ENCODE results near the gene HTT. TPM values are rescaled to one million over a fixed set of nuclear protein-coding genes. Genes with fewer than 3 reads are reported as not detected.
"Not testable (repeated sequence)": the region's sequence is repeated elsewhere in the genome, so short reads cannot be mapped to it uniquely, and the experiment has no call there.

Gene HTT
- total and polyA plus RNA-seq, 4 experiments from 2014 or later, result 0.57 to 67.7 (median 33.5) TPM

GRCh38 chr4:3082925-3083515, 8.5 kb downstream of the HTT start:
- H3K36me3 Mint-ChIP-seq, result peaks cover 9 to 15% of the 10 kb centered on the region in 2 donors
- no peaks in the 10 kb centered on the region for H3K9me3 ChIP-seq (ENCODE audit: control insufficient read depth in 1 of 2, low read length in 2 of 2)
- H3K27ac ChIP-seq (ENCODE audit: low read depth, low read length), result no peak overlapping the region
- intact Hi-C loops (cut with micrococcal nuclease), result no loop called here
- POLR2A ChIA-PET (ENCODE audit: partially characterized antibody), result interaction anchor here (0.6 kb wide), 1 partner anchor 145 kb away, joined by 3 read pairs; no protein-coding TSS in a partner anchor
- no peak for DNase-seq
- H3K4me1 ChIP-seq (ENCODE audit: insufficient read depth, low read length), result peaks cover 23% of the 10 kb centered on the region
- peak overlapping the region in 3 of 7 donors; percentile 24 to 53 (median 43) for H3K27ac Mint-ChIP-seq
- H3K4me3 Mint-ChIP-seq, result peak overlapping the region in 1 of 8 donors; percentile 55
- H3K27me3 ChIP-seq (ENCODE audit: insufficient read depth, low read length), result no peaks in the 10 kb centered on the region
- H3K9me3 Mint-ChIP-seq, result no peaks in the 10 kb centered on the region
- no peaks in the 10 kb centered on the region for H3K27me3 Mint-ChIP-seq
- CTCF ChIA-PET (ENCODE audit: partially characterized antibody), result no interaction called here
- H3K4me3 ChIP-seq (ENCODE audit: low read length in 2 of 2), result no peak overlapping the region
- peaks cover 10% of the 10 kb centered on the region for H3K36me3 ChIP-seq (ENCODE audit: insufficient read depth, low read length)
- H3K4me1 Mint-ChIP-seq, result peaks cover 28 to 53% (median 41%) of the 10 kb centered on the region in 4 donors

- H3K27me3 Mint-ChIP-seq, result no peaks in the 10 kb centered on the region
- peaks cover 14 to 21% of the 10 kb centered on the region in 2 donors for H3K36me3 Mint-ChIP-seq
- Histone ChIP-seq H3K4me1 (ENCODE audit: insufficient read depth, low read length) (peaks cover 21% of the 10 kb centered on the region), H3K36me3 (ENCODE audit: insufficient read depth, low read length) (peaks cover 10% of the 10 kb centered on the region), H3K27me3 (ENCODE audit: insufficient read depth, low read length) (no peaks in the 10 kb centered on the region), H3K9me3 (ENCODE audit: control insufficient read depth in 1 of 2, low read length in 2 of 2) (no peaks in the 10 kb centered on the region), H3K4me3 (ENCODE audit: low read length in 2 of 2) (no peak overlapping the region), H3K27ac (ENCODE audit: low read depth, low read length) (no peak overlapping the region)
- no peaks in the 10 kb centered on the region for H3K9me3 Mint-ChIP-seq
- ChIA-PET CTCF (ENCODE audit: partially characterized antibody) (no interaction called here), POLR2A (ENCODE audit: partially characterized antibody) (no interaction called here)
- peak overlapping the region in 2 of 7 donors; percentile 7 to 20 for H3K27ac Mint-ChIP-seq
- intact Hi-C loops (cut with micrococcal nuclease), result no loop called here
- no peak for DNase-seq
- no peak overlapping the region for H3K4me3 Mint-ChIP-seq
- H3K4me1 Mint-ChIP-seq, result peaks cover 26 to 53% (median 40%) of the 10 kb centered on the region in 4 donors
Measured at GRCh38 chr4:3083732-3084131, 9.3 kb downstream of the HTT start.

GRCh38 chr4:3085948-3086670, 11.6 kb downstream of the HTT start:
- DNase-seq, result no peak
- no peak overlapping the region for H3K4me3 Mint-ChIP-seq
- no peaks in the 10 kb centered on the region for H3K9me3 Mint-ChIP-seq
- H3K4me1 ChIP-seq (ENCODE audit: insufficient read depth, low read length), result peaks cover 18% of the 10 kb centered on the region
- H3K36me3 ChIP-seq (ENCODE audit: insufficient read depth, low read length), result peaks cover 10% of the 10 kb centered on the region
- ChIA-PET POLR2A (ENCODE audit: partially characterized antibody) (no interaction called here), CTCF (ENCODE audit: partially characterized antibody) (no interaction called here)
- H3K4me1 Mint-ChIP-seq, result peaks cover 20 to 43% (median 30%) of the 10 kb centered on the region in 4 donors
- peak overlapping the region in 4 of 7 donors; percentile 17 to 74 (median 30) for H3K27ac Mint-ChIP-seq
- no peaks in the 10 kb centered on the region for H3K9me3 ChIP-seq (ENCODE audit: control insufficient read depth in 1 of 2, low read length in 2 of 2)
- H3K4me3 ChIP-seq (ENCODE audit: low read length in 2 of 2), result no peak overlapping the region
- H3K27me3 Mint-ChIP-seq, result no peaks in the 10 kb centered on the region
- H3K27ac ChIP-seq (ENCODE audit: low read depth, low read length), result no peak overlapping the region
- intact Hi-C loops (cut with micrococcal nuclease), result no loop called here
- H3K36me3 Mint-ChIP-seq, result peaks cover 25 to 26% of the 10 kb centered on the region in 2 donors
- no peaks in the 10 kb centered on the region for H3K27me3 ChIP-seq (ENCODE audit: insufficient read depth, low read length)

- H3K27ac Mint-ChIP-seq, result peak overlapping the region in 1 of 7 donors; percentile 81
- Histone ChIP-seq H3K9me3 (ENCODE audit: control insufficient read depth in 1 of 2, low read length in 2 of 2) (no peaks in the 10 kb centered on the region), H3K36me3 (ENCODE audit: insufficient read depth, low read length) (peaks cover 15% of the 10 kb centered on the region), H3K27ac (ENCODE audit: low read depth, low read length) (no peak overlapping the region), H3K27me3 (ENCODE audit: insufficient read depth, low read length) (no peaks in the 10 kb centered on the region), H3K4me3 (ENCODE audit: low read length in 2 of 2) (no peak overlapping the region), H3K4me1 (ENCODE audit: insufficient read depth, low read length) (peaks cover 11% of the 10 kb centered on the region)
- H3K27me3 Mint-ChIP-seq, result no peaks in the 10 kb centered on the region
- no peaks in the 10 kb centered on the region for H3K9me3 Mint-ChIP-seq
- peaks cover 18 to 41% (median 28%) of the 10 kb centered on the region in 4 donors for H3K4me1 Mint-ChIP-seq
- peaks cover 25 to 30% of the 10 kb centered on the region in 2 donors for H3K36me3 Mint-ChIP-seq
- no peak overlapping the region for H3K4me3 Mint-ChIP-seq
- ChIA-PET CTCF (ENCODE audit: partially characterized antibody) (interaction anchor here (1.3 kb wide), 1 partner anchor 20 kb away, joined by 4 read pairs; no protein-coding TSS in a partner anchor), POLR2A (ENCODE audit: partially characterized antibody) (interaction anchor here (1.2 kb wide), 1 partner anchor 13 kb away, joined by 5 read pairs; the partner anchor contains the start of genes HTT and HTT-AS)
- intact Hi-C loops (cut with micrococcal nuclease), result no loop called here
- no peak for DNase-seq
Measured at GRCh38 chr4:3087115-3087797, 12.8 kb downstream of the HTT start.

- CTCF ChIA-PET (ENCODE audit: partially characterized antibody), result no interaction called here
- no peaks in the 10 kb centered on the region for H3K9me3 Mint-ChIP-seq
- no peaks in the 10 kb centered on the region for H3K27me3 Mint-ChIP-seq
- DNase-seq, result no peak
- peak overlapping the region in 3 of 7 donors; percentile 9 to 43 (median 38) for H3K27ac Mint-ChIP-seq
- intact Hi-C loops (cut with micrococcal nuclease), result no loop called here
- Histone ChIP-seq H3K27me3 (ENCODE audit: insufficient read depth, low read length) (no peaks in the 10 kb centered on the region), H3K27ac (ENCODE audit: low read depth, low read length) (no peak overlapping the region), H3K36me3 (ENCODE audit: insufficient read depth, low read length) (peaks cover 23% of the 10 kb centered on the region), H3K9me3 (ENCODE audit: control insufficient read depth in 1 of 2, low read length in 2 of 2) (no peaks in the 10 kb centered on the region), H3K4me3 (ENCODE audit: low read length in 2 of 2) (no peak overlapping the region), H3K4me1 (ENCODE audit: insufficient read depth, low read length) (no peaks in the 10 kb centered on the region)
- H3K36me3 Mint-ChIP-seq, result peaks cover 37 to 52% of the 10 kb centered on the region in 2 donors
- peak overlapping the region in 2 of 8 donors; percentile 45 to 61 for H3K4me3 Mint-ChIP-seq
- POLR2A ChIA-PET (ENCODE audit: partially characterized antibody), result no interaction called here
- peaks cover 4 to 16% (median 9%) of the 10 kb centered on the region in 4 donors for H3K4me1 Mint-ChIP-seq
Measured at GRCh38 chr4:3091464-3091863, 17.0 kb downstream of the HTT start.

GRCh38 chr4:3094701-3095100, 20.2 kb downstream of the HTT start:
- H3K4me3 ChIP-seq (ENCODE audit: low read length in 2 of 2); H3K27me3 ChIP-seq (ENCODE audit: insufficient read depth, low read length); H3K9me3 Mint-ChIP-seq; DNase-seq; CTCF ChIA-PET (ENCODE audit: partially characterized antibody); H3K27ac Mint-ChIP-seq; H3K27ac ChIP-seq (ENCODE audit: low read depth, low read length); H3K27me3 Mint-ChIP-seq; intact Hi-C loops (cut with micrococcal nuclease); POLR2A ChIA-PET (ENCODE audit: partially characterized antibody); H3K9me3 ChIP-seq (ENCODE audit: control insufficient read depth in 1 of 2, low read length in 2 of 2); H3K4me1 ChIP-seq (ENCODE audit: insufficient read depth, low read length); H3K4me3 Mint-ChIP-seq: not testable (repeated sequence)
- Mint-ChIP-seq H3K36me3 (peaks cover 23 to 44% of the 10 kb centered on the region in 2 donors), H3K4me1 (peaks cover 9 to 16% (median 12%) of the 10 kb centered on the region in 4 donors)
- peaks cover 15% of the 10 kb centered on the region for H3K36me3 ChIP-seq (ENCODE audit: insufficient read depth, low read length)

GRCh38 chr4:3096202-3096601, 21.7 kb downstream of the HTT start:
- Histone ChIP-seq H3K27me3 (ENCODE audit: insufficient read depth, low read length) (no peaks in the 10 kb centered on the region), H3K4me3 (ENCODE audit: low read length in 2 of 2) (no peak overlapping the region), H3K9me3 (ENCODE audit: control insufficient read depth in 1 of 2, low read length in 2 of 2) (no peaks in the 10 kb centered on the region), H3K27ac (ENCODE audit: low read depth, low read length) (no peak overlapping the region), H3K36me3 (ENCODE audit: insufficient read depth, low read length) (peaks cover 23% of the 10 kb centered on the region), H3K4me1 (ENCODE audit: insufficient read depth, low read length) (no peaks in the 10 kb centered on the region)
- Mint-ChIP-seq H3K9me3 (no peaks in the 10 kb centered on the region), H3K36me3 (peaks cover 34 to 52% of the 10 kb centered on the region in 2 donors), H3K4me3 (no peak overlapping the region), H3K27me3 (no peaks in the 10 kb centered on the region), H3K4me1 (peaks cover 8 to 16% (median 12%) of the 10 kb centered on the region in 4 donors), H3K27ac (peak overlapping the region in 1 of 7 donors; percentile 74)
- DNase-seq, result no peak
- CTCF ChIA-PET (ENCODE audit: partially characterized antibody), result interaction anchor here (1.8 kb wide), 1 partner anchor 11 kb away, joined by 8 read pairs; no protein-coding TSS in a partner anchor
- POLR2A ChIA-PET (ENCODE audit: partially characterized antibody), result no interaction called here
- intact Hi-C loops (cut with micrococcal nuclease), result no loop called here

All from CD4-positive, alpha-beta memory T cell (primary cell).